ENCODE results near the gene HYDIN.
"Not testable (repeated sequence)": the region's sequence is repeated elsewhere in the genome, so short reads cannot be mapped to it uniquely, and the experiment has no call there.

HYDIN gene

GRCh38 chr16:70984675-70985074 is 245.8 kb downstream of the HYDIN start:
- DNase-seq = peak; percentile 44

- DNase-seq = not testable (repeated sequence)
Measured at GRCh38 chr16:70968332-70968731, 262.2 kb downstream of the HYDIN start.

DNA sequence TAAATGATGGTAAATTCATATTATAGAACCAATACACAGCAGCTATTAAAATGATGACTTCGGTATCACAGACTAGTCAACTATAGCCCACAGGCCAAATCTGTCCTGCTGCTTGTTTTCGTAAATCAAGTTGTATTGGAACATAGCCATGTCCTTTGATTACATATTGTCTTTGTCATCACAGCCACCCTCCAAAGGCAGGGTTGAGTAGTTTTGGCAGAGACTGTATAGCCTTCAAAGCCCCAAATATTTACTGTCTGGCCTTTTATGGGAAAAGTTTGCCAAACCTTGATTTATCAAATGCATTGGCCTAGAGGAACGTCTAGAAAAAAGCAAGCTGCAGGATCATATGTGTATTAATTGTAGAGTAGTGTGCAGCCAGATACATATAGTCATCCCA is 270.4 kb downstream of the HYDIN start:
- not testable (repeated sequence) for DNase-seq

DNA sequence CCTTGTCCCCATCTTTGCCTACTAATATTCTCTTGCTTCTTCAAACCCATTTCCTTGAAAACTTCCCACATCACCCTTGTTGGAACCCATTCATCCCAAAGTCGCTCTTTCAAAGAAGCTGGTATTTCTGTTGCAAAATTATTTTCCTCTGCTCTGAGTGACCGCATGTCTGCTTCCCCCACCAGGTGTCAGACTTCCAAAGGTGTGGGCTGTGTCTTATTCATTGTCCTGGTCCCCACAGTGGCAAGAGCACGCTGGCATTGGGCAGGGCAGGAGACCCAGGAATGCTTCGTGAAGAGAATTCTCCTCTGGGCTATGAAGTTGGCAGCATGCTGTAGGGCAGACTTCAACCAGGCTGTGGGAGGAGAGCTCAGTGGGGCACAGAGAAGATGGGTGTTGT is 275.6 kb downstream of the HYDIN start:
- DNase-seq = peak; percentile 1

DNA sequence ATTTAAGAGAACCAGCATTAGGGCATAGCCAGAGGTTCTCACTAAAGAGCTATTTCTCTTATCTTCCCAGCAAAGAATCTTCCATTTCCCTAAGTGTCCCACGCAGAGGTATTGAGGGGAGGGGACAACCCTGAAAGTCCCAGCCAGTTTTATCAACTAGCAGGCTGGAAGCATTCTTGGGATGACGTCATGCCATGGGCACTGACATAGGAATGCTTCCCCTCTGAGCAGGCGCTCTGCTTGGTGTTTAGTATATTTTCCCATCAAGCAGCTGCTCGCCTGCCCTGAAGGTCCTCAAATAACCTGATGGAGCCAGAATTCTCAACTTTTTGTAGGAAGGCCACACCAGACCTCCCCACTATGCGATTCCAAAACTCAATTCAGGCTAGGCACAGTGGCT is 276.7 kb downstream of the HYDIN start:
- DNase-seq = not testable (repeated sequence)

- not testable (repeated sequence) for DNase-seq
Measured at GRCh38 chr16:70943551-70943950, 287.0 kb downstream of the HYDIN start.

DNA sequence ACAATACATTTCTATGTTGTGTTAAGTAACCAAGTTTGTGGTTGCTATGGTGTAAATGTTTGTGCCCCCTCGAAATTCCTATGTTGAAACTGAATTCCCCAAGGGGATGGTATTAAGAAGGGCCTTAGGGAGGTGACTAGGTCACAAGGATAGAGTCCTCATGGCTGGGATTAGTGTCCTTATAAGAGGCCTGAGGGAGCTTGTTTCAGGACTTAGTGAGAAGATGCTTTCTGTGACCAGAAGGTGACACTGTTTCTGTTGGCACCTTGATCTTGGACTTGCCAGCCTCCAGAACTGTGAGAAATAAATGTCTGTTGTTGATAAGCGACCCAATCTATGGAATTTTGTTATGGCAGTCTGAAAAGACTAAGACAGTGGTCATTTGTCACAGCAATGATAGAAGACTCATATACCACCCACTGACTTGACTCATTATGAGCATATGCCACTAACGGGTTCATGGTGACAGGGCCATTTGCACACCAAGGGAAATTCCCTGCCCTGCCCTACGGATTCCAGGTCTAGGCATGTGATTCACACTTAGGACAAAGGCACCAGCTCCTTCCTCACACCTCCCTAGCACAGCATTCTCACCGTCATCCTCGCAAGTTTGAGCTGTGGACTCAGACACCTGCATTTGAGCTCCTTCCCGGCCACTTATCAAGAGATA is 290.7 kb downstream of the HYDIN start:
- not testable (repeated sequence) for DNase-seq

GRCh38 chr16:70936781-70937525 is 293.6 kb downstream of the HYDIN start:
- not testable (repeated sequence) for DNase-seq

GRCh38 chr16:70935325-70935724 is 295.2 kb downstream of the HYDIN start:
- DNase-seq = not testable (repeated sequence)

GRCh38 chr16:70933746-70934145 is 296.8 kb downstream of the HYDIN start:
- DNase-seq = not testable (repeated sequence)

DNA sequence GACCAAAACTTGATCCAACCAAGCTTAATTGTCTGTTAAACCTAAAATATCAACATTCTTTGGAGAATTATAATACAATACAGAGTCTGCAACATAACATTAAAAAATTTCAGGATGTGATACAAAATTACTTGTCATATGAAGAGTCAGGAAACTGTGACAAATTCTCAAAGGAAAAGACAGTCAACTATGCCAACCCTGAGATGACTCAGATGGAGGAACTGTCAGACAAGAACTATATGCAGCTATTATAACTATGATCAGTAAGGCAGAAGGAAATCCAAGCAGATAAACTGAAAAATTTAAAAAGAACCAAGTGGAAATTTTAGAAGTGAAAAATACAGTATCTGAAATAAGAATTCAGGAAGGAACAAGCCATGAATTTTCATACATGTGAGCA is 299.8 kb downstream of the HYDIN start:
- not testable (repeated sequence) for DNase-seq

DNA sequence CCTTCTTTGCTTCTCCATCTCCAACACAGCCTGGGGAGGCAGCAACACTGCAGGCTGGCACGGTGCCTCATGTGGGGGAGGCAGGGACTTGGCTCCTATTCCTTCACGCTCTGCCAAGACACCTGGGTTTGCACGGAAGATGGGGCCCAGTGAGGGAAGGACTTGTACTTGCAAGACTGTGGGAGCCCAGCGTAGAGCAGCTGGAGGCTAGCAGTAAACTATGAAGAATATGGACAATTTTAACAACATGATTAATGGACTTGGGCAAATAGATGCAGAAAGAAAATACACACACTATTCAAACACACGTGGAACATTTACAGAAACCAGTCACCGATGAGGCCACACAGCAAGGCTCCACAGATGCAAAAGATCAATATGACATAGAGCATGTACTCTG is 308.4 kb downstream of the HYDIN start:
- peak; percentile 3 for DNase-seq

GRCh38 chr16:70920661-70921060 is 309.9 kb downstream of the HYDIN start:
- not testable (repeated sequence) for DNase-seq

GRCh38 chr16:70888208-70888607 is 342.3 kb downstream of the HYDIN start:
- not testable (repeated sequence) for DNase-seq

DNA sequence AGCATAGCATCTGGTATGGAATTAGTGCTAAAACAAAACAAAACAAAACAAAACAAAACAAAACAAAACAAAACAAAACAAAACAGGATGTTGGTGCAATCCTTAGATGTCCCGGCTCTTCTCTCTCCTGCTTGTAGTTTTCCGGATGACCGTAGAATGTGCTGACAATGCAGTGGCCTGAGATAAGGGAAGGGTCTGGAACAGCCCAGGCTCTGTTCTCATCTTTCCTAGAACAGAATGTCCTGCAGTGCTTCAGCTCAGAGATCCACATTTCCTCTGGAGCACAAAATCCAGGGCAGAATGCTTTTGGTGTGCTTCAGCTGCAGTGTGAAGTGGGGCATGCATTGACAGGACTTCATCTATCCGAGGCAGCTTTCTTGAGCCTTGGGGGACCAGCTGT is 345.9 kb downstream of the HYDIN start:
- not testable (repeated sequence) for DNase-seq

DNA sequence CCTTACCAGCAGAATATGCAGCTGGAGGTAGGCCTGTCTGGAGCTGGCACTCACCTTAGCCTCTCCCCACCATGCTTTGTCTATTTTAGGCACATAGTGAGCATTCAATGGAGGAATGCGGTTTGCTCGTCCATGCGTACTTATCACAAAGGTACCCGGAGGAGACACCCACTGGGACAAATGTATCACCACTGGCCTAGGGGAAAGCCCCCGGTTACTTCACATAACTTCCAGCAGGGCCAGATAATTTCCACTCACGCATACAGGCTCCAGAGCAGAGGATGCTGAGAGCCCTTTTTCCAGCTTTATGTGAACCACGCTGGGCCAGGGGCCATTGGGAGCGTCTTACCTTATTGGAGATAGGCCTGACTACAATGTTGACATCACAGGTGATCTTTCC is 348.2 kb downstream of the HYDIN start:
- DNase-seq = not testable (repeated sequence)

DNA sequence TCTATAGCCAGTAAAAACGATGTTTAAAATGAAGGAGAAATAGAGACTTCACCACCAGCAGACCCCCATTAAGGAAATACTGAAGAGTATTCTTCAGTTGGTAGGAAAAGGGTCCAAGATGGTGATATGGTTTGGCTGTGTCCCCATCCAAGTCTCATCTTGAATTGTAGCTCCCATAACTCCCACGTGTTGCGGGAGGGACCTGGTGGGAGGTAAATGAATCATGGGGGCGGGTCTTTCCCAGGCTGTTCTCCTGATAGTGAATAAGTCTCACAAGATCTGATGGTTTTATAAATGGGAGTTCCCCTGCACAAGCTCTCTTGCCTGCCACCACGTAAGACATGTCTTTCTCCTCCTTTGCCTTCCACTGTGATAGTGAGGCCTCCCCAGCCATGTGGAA is 352.6 kb downstream of the HYDIN start:
- not testable (repeated sequence) for DNase-seq

- DNase-seq = not testable (repeated sequence)
Measured at GRCh38 chr16:70876442-70876841, 354.1 kb downstream of the HYDIN start.

DNA sequence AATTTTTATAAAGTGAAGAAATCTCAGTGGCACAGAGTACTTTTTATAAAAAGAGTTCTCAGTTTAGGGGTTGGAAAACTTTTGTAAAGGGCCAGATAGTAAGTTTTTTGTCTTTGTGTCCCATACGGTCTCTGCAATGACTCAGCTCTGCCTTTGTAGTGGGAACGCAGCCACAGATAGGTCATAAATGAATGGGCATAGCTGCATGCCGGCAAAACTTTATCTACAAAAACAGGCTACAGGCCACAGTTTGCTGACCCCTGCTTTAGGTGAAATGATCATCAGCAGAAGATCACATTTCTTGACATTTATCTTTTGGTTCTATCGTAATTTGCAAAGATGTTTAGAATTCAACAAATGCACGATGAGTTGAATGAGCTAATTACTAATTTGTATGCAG is 365.8 kb downstream of the HYDIN start:
- DNase-seq = not testable (repeated sequence)

DNA sequence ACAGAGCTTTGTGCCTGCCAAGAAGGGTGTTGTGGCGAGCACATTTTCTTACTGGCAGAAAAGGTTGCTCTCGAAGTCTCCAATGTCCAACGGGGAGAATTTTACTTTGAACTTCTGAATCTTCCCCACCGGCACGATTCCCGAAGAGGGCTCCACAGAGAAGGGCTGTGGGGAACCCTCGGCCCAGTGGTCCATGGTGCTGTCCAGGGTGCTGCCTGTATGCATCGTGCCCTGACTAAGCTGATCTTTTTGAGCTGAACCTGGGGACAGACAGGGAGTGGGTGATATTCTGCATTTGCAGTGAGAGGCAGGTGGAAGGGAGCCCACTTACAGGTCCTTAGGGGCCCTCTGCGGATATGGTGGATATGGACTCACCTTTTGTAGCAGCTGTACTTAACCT is 368.5 kb downstream of the HYDIN start:
- DNase-seq = not testable (repeated sequence)

GRCh38 chr16:70851299-70851698 is 379.2 kb downstream of the HYDIN start:
- DNase-seq = not testable (repeated sequence)

DNA sequence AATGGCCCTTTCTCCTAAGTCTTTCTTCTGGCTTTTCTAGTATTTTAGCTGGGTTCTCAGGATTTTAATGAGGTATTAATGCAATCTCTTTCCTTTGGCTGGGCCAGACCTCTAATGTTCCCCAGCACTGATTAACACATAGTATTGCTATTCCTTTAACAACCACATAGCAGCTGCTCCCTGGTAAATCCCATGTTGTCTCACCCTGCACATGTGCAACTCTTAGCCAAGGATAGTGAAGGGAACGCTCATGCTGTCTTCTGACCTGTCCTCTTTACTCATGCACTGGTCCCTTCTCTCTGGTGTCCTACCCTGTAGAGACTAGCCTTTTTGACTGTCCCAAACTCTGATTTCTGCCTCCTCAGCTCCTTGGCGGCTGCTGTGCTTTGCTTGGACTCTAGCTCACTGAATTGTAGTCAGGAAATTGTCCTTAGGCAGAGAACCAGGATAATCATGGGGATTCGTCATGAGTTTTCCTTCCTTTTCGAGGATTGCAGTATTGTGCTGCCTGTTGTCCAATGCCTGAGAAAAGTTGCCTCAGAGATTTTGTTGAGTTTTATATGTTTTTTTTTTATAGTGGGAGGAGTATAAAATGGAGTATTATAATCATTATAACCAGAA is 406.9 kb downstream of the HYDIN start:
- DNase-seq = not testable (repeated sequence)

- DNase-seq = not testable (repeated sequence)
Measured at GRCh38 chr16:70822734-70823133, 407.8 kb downstream of the HYDIN start.

- not testable (repeated sequence) for DNase-seq
Measured at GRCh38 chr16:70818088-70818487, 412.4 kb downstream of the HYDIN start.

All from DMS53 (cell line).